Gastrocnemius medialis (tissue), 4 donors: Measurements from ENCODE around the gene FJX1.

ENCODE experiments used
- POLR2A ChIP-seq, 2 donors: fragments of 450-650 bp; IDR thresholded peaks; one replicate each; pipeline ENCODE4 v1.6.1; 2017; ENCODE audit warnings: antibody characterized with exemption in 2 of 2, mild to moderate bottlenecking in 2 of 2, moderate library complexity in 2 of 2
- TF ChIP-seq, protein P1 (sequence below), 5 experiments: fragments of 450-650 bp in 3 of 5; fragments of 200-600 bp in 2 of 5; sonication (generic) in 2 of 5; IDR thresholded peaks in 4 of 5; conservative IDR thresholded peaks in 1 of 5; 1 replicate in 4 of 5; 2 replicates in 1 of 5; pipeline ENCODE4 v1.5.1; 2016 to 2019; ENCODE audit warnings: antibody characterized with exemption in 5 of 5, mild to moderate bottlenecking in 3 of 5, moderate library complexity in 3 of 5

DNA sequence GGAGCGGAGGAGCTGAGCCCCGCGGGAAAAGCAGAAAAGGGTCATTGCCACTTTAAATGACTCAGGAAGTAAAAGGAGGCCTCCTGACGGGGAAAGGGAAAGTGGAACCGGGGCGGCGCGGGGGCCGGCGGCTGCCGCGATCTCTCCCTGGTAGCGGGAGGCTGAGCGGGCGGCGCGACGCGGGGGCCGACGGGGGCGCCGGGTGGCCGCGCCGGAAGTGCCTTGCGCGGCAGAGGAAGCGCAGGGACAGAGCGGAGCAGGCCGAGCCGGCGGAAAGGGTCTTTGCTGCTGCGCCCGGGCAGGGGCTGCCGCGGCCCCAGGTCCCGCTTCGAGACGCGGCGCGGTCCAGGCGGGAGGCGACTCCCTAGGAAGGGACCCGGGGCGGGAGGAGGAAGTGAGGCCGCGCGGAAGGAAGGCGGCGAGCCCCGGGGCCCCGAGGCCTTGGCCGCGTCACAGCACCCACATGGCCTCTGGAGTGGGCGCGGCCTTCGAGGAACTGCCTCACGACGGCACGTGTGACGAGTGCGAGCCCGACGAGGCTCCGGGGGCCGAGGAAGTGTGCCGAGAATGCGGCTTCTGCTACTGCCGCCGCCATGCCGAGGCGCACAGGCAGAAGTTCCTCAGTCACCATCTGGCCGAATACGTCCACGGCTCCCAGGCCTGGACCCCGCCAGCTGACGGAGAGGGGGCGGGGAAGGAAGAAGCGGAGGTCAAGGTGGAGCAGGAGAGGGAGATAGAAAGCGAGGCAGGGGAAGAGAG, 44.6 kb downstream of the FJX1 start, which contains the start of gene TRIM44:
- TF ChIP-seq, protein P1, sequence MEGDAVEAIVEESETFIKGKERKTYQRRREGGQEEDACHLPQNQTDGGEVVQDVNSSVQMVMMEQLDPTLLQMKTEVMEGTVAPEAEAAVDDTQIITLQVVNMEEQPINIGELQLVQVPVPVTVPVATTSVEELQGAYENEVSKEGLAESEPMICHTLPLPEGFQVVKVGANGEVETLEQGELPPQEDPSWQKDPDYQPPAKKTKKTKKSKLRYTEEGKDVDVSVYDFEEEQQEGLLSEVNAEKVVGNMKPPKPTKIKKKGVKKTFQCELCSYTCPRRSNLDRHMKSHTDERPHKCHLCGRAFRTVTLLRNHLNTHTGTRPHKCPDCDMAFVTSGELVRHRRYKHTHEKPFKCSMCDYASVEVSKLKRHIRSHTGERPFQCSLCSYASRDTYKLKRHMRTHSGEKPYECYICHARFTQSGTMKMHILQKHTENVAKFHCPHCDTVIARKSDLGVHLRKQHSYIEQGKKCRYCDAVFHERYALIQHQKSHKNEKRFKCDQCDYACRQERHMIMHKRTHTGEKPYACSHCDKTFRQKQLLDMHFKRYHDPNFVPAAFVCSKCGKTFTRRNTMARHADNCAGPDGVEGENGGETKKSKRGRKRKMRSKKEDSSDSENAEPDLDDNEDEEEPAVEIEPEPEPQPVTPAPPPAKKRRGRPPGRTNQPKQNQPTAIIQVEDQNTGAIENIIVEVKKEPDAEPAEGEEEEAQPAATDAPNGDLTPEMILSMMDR (IDR thresholded peaks at IDR 0.05 in 4 of 5, conservative IDR thresholded peaks at IDR 0.05 in 1 of 5) = no peak
- peak; percentile 70 to 75 for TF ChIP-seq POLR2A (IDR thresholded peaks at IDR 0.05)
